Measurements from ENCODE around the gene SDHC. TPM values are rescaled to one million over a fixed set of nuclear protein-coding genes. Genes with fewer than 3 reads are reported as not detected.

Gene SDHC
- total RNA-seq, 1 donor = 56.5 TPM

DNA sequence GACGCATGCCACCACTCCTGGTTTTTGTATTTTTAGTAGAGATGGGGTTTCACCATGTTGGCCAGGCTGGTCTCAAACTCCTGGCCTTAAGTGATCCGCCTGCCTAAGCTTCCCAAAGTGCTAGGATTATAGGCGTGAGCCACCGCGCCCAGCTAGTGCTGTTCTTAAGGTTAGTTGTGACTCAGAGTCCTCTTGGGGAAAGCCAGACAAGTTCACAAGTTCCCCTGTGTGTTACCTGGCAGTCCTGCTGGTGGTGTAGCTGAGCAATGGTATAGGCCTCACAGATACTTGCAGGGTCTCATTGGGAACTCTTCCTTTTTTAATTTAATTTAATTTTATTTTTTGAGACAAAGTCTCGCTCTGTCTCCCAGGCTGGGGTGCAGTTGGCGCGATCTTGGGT lies 42.9 kb downstream of the SDHC start:
- no peak for DNase-seq (ENCODE audit: low read depth)
- no peak overlapping the region for H3K4me3 ChIP-seq (ENCODE audit: low read depth, low read length)
- TF ChIP-seq, protein P1, sequence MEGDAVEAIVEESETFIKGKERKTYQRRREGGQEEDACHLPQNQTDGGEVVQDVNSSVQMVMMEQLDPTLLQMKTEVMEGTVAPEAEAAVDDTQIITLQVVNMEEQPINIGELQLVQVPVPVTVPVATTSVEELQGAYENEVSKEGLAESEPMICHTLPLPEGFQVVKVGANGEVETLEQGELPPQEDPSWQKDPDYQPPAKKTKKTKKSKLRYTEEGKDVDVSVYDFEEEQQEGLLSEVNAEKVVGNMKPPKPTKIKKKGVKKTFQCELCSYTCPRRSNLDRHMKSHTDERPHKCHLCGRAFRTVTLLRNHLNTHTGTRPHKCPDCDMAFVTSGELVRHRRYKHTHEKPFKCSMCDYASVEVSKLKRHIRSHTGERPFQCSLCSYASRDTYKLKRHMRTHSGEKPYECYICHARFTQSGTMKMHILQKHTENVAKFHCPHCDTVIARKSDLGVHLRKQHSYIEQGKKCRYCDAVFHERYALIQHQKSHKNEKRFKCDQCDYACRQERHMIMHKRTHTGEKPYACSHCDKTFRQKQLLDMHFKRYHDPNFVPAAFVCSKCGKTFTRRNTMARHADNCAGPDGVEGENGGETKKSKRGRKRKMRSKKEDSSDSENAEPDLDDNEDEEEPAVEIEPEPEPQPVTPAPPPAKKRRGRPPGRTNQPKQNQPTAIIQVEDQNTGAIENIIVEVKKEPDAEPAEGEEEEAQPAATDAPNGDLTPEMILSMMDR (IDR thresholded peaks at IDR 0.05; ENCODE audit: insufficient read depth, low read length) = no peak

DNA sequence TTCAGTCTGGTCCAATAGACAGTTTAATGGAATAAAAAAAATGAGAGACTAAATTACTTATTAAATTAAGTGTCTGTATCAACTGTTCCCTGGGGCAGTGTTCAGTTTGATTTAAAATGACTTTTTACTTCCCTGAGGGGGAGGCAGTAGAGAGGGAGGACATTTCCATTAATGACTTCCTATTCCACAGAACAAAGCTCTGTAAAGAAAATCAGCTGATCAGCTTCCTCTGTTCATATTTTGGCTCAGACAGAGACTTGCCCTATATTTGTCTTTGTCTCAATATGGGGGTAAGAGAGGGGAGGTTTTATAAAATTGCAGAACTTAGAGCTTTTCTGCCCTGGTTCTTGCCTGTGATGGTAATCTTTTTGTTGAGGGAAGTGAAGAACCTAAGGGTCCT lies 45.1 kb downstream of the SDHC start:
- no peak for DNase-seq (ENCODE audit: low read depth)
- no peak overlapping the region for H3K4me3 ChIP-seq (ENCODE audit: low read depth, low read length)
- TF ChIP-seq, protein P1 (IDR thresholded peaks at IDR 0.05; ENCODE audit: insufficient read depth, low read length) = no peak

DNA sequence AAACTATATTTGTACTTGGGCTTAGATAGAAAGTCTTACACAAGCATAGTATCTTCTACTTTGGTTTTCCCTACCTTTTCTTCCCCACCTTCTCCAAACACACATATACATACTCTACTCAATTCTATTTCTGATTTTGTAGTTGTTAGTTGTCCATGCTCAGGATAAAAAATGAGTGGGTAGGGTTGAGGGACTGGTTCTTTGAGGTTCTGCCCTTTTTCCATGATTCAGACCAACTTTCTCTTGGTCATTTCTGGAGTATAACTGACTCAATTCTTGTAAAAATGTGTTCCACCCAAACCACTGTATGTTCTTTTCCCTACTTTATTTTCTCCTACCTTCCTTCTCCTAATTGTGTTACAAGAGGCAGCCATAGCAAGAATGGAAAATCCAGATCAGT lies 50.2 kb downstream of the SDHC start:
- no peak overlapping the region for H3K4me3 ChIP-seq (ENCODE audit: low read depth, low read length)
- DNase-seq (ENCODE audit: low read depth) = no peak
- TF ChIP-seq, protein P1 (IDR thresholded peaks at IDR 0.05; ENCODE audit: insufficient read depth, low read length) = no peak

DNA sequence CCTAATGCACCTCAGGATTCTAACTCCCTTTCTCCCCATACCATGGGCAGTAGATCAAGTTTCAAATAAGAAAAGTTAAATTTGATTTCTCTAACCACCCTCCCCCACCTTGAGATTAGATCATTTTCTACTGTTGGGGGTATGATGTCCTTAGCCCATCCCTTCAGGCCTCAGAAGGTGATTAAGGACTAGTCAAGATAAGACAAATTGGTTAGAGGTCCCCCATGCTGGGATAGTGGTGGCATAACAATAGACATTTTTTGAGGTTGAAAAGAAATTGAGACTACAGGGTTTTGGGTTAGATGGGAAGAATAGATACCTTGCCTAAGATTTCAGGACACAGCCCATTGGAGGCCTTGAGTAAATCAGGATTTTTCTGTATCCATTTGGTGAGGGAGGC lies 51.0 kb downstream of the SDHC start:
- TF ChIP-seq, protein P1 (IDR thresholded peaks at IDR 0.05; ENCODE audit: insufficient read depth, low read length) = no peak
- DNase-seq (ENCODE audit: low read depth) = no peak
- H3K4me3 ChIP-seq (ENCODE audit: low read depth, low read length) = no peak overlapping the region

DNA sequence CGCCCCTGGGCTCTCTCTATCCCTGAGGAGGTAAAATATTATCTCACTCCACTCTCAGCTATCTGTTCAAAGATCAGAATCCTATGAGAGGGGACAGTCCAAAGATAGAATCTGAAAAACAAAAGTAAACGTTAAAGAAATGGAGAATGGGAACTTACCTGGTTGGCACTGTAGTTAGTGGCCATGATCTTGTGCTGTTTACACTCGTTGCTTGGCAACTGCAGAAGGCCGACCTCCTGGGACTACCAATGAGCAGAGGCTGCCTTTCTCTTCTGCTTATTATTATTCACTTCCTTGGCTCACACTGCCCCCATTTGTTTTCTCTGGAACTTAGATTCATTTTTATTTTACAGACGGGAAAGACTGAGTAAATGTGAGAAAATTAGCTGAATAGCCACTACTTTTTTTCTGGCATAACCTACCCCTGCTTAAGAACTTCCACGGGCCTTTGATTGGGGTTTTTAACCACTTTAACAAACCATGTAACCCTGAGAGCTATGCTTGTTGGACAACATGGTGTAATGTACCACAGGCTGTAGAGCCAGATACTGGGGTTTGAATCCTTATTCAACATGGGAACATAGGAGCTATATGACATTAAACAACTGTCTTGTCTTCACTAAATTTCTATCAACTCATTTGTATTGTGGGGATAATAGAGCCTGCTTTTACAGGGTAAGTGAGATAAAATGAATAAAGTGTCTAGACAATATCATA lies 53.7 kb downstream of the SDHC start, which contains the start of gene CFAP126:
TSS of gene CFAP126 (minus strand) at position 193 of the 717 bp plus-strand sequence. CDS start at position 185, 8 bp downstream.
- DNase-seq (ENCODE audit: low read depth) = peak; percentile 75
- TF ChIP-seq, protein P1 (IDR thresholded peaks at IDR 0.05; ENCODE audit: insufficient read depth, low read length) = peak; percentile 9
- no peak within 1 kb of the TSS for H3K4me3 ChIP-seq (ENCODE audit: low read depth, low read length)

GRCh38 chr1:161373442-161373841 lies 59.3 kb downstream of the SDHC start:
- TF ChIP-seq, protein P1 (IDR thresholded peaks at IDR 0.05; ENCODE audit: insufficient read depth, low read length) = no peak
- no peak overlapping the region for H3K4me3 ChIP-seq (ENCODE audit: low read depth, low read length)
- no peak for DNase-seq (ENCODE audit: low read depth)

- TF ChIP-seq, protein P1 (IDR thresholded peaks at IDR 0.05; ENCODE audit: insufficient read depth, low read length) = peak; percentile 36
- DNase-seq (ENCODE audit: low read depth) = peak; percentile 34
- no peak overlapping the region for H3K4me3 ChIP-seq (ENCODE audit: low read depth, low read length)
Measured at GRCh38 chr1:161374373-161374772, 60.2 kb downstream of the SDHC start.

Data from fibroblast of the aortic adventitia (primary cell).